HG03025 (cell line): ENCODE data around the gene ABCC9.
"Not testable (repeated sequence)": the region's sequence is repeated elsewhere in the genome, so short reads cannot be mapped to it uniquely, and the experiment has no call there.

Source experiments
- ATAC-seq: cut with Tn5 transposase; IDR thresholded peaks from one replicate; pipeline ENCODE4 v1.9.1; 2021; ENCODE audit warnings: mild to moderate bottlenecking, moderate library complexity; ENCODE audit not compliant: unreplicated experiment, low FRiP score

ABCC9 gene

DNA sequence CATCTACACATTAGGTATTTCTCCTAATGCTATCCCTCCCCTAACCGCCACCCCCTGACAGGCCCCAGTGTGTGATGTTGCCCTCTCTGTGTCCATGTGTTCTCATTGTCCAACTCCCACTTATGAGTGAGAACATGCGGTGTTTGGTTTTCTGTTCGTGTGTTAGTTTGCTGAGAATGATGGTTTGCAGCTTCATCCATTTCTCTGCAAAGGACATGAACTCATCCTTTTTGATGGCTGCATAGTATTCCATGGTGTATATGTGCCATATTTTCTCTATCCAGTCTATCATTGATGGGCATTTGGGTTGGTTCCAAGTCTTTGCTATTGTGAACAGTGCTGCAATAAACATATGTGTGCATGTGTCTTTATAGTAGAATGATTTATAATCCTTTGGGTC is 158.5 kb downstream of the ABCC9 start:
- not testable (repeated sequence) for ATAC-seq

- no peak for ATAC-seq
These were observed 160.4 kb downstream of the ABCC9 start for GRCh38 chr12:21780786-21781185.

DNA sequence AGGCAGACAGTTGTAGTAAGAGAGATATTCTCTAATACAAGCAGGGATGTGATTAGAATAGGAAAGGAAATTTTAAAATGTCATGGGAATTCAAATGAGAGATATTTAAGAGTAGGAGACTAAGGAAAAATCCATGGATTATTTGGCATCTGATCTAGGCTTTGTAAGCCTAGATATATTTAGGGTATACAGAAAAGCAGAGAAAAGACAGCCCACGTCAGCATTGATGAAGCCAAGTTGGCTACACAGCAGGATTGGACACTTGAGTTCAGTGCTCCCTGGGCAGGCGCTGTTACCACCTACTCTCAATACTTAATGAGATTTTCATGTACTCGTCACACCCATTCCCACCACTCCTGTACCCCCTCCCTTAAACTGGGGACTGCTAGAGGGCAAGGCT is 165.1 kb downstream of the ABCC9 start:
- ATAC-seq, result no peak

GRCh38 chr12:21775133-21775820 is 165.9 kb downstream of the ABCC9 start:
- ATAC-seq, result no peak

- no peak for ATAC-seq
These were observed 166.7 kb downstream of the ABCC9 start, which contains the start of gene KCNJ8 for GRCh38 chr12:21774358-21775132. TSS of gene KCNJ8 (minus strand) at chr12:21774706. CDS start at chr12:21773616, 1,090 bp downstream.

DNA sequence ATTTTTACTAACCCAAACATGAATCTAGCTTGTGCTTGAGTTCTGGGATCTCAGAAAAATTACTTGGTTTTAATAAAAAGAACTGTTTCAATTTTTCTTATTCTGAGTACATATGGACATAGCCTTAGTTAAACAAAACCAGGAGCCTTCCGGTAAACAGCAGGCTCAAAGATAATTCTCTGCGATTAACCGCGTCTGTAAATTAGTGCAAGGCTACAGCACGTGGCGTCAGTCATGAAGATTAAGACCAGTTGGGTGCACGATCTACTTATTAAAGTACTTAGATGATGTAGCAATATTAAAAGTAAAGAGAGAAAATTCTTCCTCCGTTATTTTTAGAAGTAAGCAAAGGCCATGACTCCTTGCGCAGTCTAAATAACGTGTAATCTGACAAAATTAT is 167.4 kb downstream of the ABCC9 start:
- ATAC-seq, result no peak

DNA sequence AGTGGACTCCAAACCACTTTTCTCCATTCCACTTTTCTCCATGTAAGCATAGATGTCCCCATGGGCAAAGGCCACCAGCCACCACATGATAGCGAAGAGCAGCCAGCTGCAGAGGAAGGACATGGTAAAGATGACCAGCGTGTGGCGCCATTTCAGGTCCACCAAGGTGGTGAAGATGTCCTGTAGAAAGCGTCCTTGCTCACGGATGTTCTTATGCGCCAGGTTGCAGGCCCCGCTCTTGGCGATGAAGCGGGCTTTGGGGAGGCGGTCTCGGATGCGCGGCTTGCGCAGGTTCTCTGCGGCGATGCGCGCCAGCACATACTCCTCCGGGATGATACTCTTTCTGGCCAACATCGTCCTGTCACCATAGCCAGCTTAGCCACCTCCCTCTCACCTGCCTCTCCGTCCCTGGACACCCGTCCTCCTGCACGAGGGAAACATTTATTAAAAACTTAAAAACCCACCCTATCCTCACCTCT is 167.9 kb downstream of the ABCC9 start:
- no peak for ATAC-seq

DNA sequence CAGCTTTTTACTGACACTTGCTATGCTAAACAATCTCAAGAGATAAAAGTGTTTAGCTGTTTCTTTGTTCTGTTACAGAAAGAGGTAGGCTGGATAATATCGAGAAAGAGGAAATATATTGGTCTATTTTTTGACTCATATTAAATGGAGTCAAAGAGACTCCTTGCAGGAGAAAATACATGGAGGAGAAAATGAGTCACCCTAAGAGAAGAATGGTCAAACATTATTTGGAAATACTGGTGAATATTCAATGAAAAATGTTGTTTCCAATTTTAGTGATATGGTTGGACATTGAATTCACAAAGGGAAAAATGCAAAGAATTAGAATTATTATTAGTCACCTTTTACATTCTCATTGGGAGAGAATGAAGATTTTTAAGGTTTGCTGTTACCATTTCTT is 169.9 kb downstream of the ABCC9 start:
- no peak for ATAC-seq

DNA sequence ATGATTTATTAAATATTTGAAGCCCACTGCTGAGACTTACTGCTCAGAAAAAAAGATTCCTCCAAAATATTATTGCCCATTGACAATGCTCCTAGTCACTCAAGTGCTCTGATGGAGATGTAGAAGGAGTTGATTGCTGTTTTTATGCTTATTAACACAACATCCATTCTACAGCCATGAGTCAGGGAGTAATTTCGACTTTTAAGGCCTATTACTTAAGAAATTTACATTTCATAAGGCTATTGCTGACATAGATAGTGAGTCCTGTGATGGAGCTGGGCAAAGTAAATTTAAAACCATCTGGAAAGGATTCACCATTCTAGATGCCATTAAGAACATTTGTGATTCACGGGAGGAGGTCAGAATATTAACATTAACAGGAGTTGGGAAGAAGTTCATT is 171.9 kb downstream of the ABCC9 start:
- ATAC-seq, result no peak

DNA sequence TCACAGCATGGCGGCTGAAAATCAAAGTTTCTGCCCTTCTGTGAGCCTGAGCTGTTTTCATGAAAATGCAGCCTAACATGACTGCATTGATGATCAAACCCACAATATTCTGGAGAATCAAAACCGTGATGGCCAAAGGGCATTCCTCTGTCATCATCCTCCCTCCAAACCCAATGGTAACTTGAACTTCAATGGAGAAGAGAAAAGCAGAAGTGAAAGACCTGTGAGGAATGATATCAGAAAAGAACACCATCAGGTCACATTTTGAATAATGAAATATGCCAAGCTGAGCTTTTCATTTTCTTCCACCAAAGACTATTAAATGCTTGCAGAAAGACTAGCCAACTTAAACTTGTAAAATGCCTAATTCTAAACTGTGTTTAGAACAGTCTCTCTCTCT is 174.8 kb downstream of the ABCC9 start:
- no peak for ATAC-seq

DNA sequence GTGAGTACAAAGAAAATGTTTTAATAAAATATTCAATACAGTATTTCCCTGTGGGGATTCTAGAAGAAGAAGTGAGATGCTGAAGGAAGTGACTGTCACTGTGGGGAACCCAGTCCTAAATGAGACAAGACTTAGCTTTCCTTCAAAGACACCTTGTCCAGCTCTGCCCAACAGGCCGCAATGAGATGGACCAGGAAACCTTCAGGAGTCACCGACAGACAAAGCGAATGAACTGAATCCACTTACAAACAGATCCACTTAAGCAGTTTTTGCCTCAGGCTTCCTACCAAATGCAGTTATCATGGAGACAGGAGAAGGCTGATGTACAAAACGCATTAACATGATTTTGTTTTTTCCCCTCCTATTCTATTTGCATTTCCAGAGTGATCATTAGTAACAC is 176.3 kb downstream of the ABCC9 start:
- no peak for ATAC-seq

DNA sequence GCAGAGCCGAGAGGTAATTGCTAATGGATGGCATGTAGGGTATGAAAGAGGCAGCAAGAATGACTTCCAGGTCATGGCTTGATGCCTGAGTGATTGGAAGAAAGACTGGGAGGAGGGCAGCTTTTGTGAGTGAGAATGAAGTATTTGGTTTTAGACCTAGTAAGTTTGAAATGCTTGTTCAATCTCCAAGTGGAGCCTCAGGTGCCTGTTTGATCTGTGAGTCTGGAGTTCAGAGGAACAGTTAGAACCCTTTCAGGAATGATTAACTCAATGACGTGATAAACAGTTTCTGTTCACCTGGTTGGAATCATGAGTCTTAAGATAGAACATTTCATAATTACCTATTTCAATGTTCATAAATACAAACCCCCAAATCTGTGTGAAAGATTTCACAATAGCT is 177.2 kb downstream of the ABCC9 start:
- ATAC-seq, result no peak

- no peak for ATAC-seq
These were observed 177.7 kb downstream of the ABCC9 start for GRCh38 chr12:21763531-21763930.

DNA sequence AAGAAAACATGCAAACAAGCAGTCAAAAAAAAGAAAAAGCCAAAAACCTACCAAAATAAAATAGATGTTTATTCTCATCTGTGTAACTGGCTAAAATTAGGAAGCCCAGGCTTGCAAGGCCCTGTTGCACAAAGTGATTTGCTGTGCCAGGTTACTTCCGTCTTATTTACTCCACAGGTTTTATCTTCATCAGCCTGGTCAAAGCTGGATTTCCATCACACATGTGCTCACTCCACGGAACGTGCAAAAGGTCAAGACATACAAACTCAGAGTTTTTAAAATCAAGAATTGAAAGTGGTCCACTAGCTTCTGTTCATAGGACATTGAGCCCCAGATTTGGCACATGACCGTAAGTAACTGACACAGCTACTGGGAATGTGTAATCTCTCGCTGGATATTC is 181.5 kb downstream of the ABCC9 start:
- ATAC-seq, result no peak

- ATAC-seq, result no peak
These were observed 183.5 kb downstream of the ABCC9 start for GRCh38 chr12:21757735-21758134.

DNA sequence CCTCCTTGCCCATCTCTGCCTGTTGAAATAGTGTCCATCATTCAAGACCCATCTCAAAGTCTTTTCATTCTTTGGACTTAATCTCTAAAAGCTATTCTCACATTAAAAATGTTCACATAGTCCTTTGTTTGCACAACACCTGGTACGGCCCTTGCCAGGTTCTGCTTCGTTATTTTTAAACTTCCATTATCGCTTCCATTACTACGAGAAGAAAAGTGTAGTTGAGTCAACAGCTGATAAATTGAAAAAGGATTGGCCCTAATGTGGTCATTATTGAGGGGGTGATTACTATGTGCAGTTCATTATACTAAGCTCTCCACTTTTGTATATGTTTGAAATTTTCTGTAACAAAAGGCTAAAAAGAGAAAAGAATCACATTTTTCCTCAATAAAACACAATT is 184.5 kb downstream of the ABCC9 start:
- no peak for ATAC-seq

GRCh38 chr12:21751517-21751916 is 189.7 kb downstream of the ABCC9 start:
- no peak for ATAC-seq
